Measurements from ENCODE around the gene SLC9C2. TPM values are rescaled to one million over a fixed set of nuclear protein-coding genes. Genes with fewer than 3 reads are reported as not detected.

The SLC9C2 gene
- total RNA-seq, 1 donor from 2014 or later, result 0.26 TPM

- intact Hi-C loops (cut with DNase I), result no loop called here
- peaks cover 80% of the 10 kb centered on the region for H3K36me3 ChIP-seq
- H3K27ac ChIP-seq, result no peak overlapping the region
- ATAC-seq, result no peak
- no peaks in the 10 kb centered on the region for H3K27me3 ChIP-seq
- H3K4me3 ChIP-seq, result no peak overlapping the region
- peaks cover 27% of the 10 kb centered on the region for H3K4me1 ChIP-seq
- TF ChIP-seq CTCF (IDR thresholded peaks at IDR 0.05), result no peak
- DNase-seq, result no peak
- no peaks in the 10 kb centered on the region for H3K9me3 ChIP-seq
Measured at GRCh38 chr1:173482683-173483082, 120.2 kb downstream of the SLC9C2 start.

GRCh38 chr1:173481195-173481772 is 121.6 kb downstream of the SLC9C2 start:
- ATAC-seq (no peak), DNase-seq (no peak)
- H3K36me3 ChIP-seq, result peaks cover 66% of the 10 kb centered on the region
- H3K27me3 ChIP-seq, result no peaks in the 10 kb centered on the region
- H3K9me3 ChIP-seq, result no peaks in the 10 kb centered on the region
- peaks cover 27% of the 10 kb centered on the region for H3K4me1 ChIP-seq
- intact Hi-C loops (cut with DNase I), result no loop called here
- no peak overlapping the region for H3K4me3 ChIP-seq
- no peak overlapping the region for H3K27ac ChIP-seq
- no peak for TF ChIP-seq CTCF (IDR thresholded peaks at IDR 0.05)

DNA sequence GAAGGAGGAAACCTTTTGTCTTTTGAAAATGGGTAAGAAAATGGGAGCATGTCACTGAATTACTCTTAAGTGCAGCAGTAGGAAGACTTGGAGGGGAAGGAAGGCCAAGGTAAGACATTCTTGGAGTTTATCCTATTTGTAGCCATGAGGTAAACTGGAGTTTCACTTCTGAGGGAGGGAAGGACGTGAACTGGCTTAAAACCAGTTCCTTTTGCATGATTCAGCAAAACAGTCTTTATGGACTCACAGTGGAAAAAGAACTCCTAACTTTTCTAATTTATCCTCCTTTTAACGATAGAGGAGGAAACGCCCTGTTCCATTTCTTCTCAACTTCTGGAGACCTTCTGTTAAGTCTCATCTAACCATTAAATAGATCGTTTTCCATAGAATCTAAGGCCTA is 123.2 kb downstream of the SLC9C2 start:
- H3K4me3 ChIP-seq, result peak overlapping the region; percentile 85
- DNase-seq, result no peak

DNA sequence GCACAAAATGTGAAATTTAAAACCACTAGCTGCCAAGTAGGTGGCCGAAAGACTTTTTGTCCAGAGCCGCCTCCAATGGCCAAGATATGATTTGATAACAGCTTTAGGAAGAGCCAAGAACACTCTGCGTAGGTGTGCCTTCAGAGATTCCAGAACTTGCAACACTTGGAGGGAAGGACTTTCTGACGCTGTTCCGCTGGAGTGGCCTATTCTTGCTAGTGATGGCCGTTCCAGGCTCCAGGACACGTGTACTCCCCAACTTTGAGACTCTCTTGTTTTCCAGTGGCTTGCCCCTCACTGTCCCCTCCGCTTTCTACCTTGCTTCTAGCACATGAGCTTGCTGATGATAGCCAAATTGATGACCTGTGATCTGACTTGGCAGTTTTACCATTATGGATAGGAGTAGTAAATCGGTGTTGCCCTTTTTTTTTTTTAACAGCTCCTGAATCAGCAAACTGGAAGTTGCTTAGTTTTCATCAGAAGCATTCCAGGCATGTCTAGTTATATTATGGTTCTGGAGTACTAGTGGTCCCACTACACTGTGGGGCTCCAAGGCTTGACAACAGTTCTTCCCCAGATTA is 124.7 kb downstream of the SLC9C2 start:
- Histone ChIP-seq H3K4me3 (peak overlapping the region; percentile 85), H3K27me3 (no peaks in the 10 kb centered on the region), H3K27ac (peak overlapping the region; percentile 98), H3K36me3 (peaks cover 35% of the 10 kb centered on the region), H3K9me3 (no peaks in the 10 kb centered on the region), H3K4me1 (peaks cover 38% of the 10 kb centered on the region)
- intact Hi-C loops (cut with DNase I), result no loop called here
- peak; percentile 75 for DNase-seq
- peak; percentile 67 for ATAC-seq
- TF ChIP-seq CTCF (IDR thresholded peaks at IDR 0.05), result no peak

More for the DNA sequence above, 123.2 kb downstream of the SLC9C2 start:
- Histone ChIP-seq H3K4me1 (peaks cover 35% of the 10 kb centered on the region), H3K27me3 (no peaks in the 10 kb centered on the region), H3K27ac (no peak overlapping the region), H3K36me3 (peaks cover 49% of the 10 kb centered on the region), H3K9me3 (no peaks in the 10 kb centered on the region)
- ATAC-seq, result no peak
- TF ChIP-seq CTCF (IDR thresholded peaks at IDR 0.05), result no peak
- intact Hi-C loops (cut with DNase I), result no loop called here

GRCh38 chr1:173477286-173478093 is 125.4 kb downstream of the SLC9C2 start, which contains the start of gene PRDX6:
TSS of gene PRDX6 (plus strand) at chr1:173477335. CDS start at chr1:173477398, 63 bp downstream.
- no peak for TF ChIP-seq CTCF (IDR thresholded peaks at IDR 0.05)
- ATAC-seq, result peak; percentile 65
- H3K4me3 ChIP-seq, result peak within 1 kb of the TSS; percentile 85
- H3K27me3 ChIP-seq, result no peaks in the 10 kb centered on the region
- no peaks in the 10 kb centered on the region for H3K9me3 ChIP-seq
- H3K36me3 ChIP-seq, result peaks cover 28% of the 10 kb centered on the region
- intact Hi-C loops (cut with DNase I), result no loop called here
- H3K4me1 ChIP-seq, result peaks cover 38% of the 10 kb centered on the region
- no peak for DNase-seq
- peak within 1 kb of the TSS; percentile 98 for H3K27ac ChIP-seq
